GM12878 (cell line): ENCODE results near the gene LYRM4. TPM values are rescaled to one million over a fixed set of nuclear protein-coding genes. Genes with fewer than 3 reads are reported as not detected.

Source experiments
- ATAC-seq: fragments of 200-7000 bp; cut with Tn5 transposase; 3 replicates; pipeline ENCODE4 v1.9.1; 2020; ENCODE audit warnings: mild to moderate bottlenecking, moderate library complexity
- BruUV-seq: library from RNA; stranded (reverse); fragments of 400-500 nt; replicated peaks from 2 replicates; lab custom pipeline; 2021; lab: Mats Ljungman, UMichigan
- CTCF ChIA-PET: fragments of 300-600 bp; sonication (Branson Sonifier 250); formaldehyde crosslinking; extraction: SDS; loops from one replicate; lab custom pipeline; 2021; ENCODE audit warnings: inconsistent platforms; lab: Yijun Ruan, JAX
- POLR2A ChIA-PET: fragments of 350-600 bp; formaldehyde crosslinking; extraction: SDS; loops from one replicate; lab custom pipeline; 2021; ENCODE audit warnings: inconsistent platforms; lab: Charles Lee
- RAD21 ChIA-PET: fragments of 300-600 bp; sonication (Branson Sonifier 250); formaldehyde crosslinking; loops from one replicate; lab custom pipeline; 2023; ENCODE audit warnings: antibody characterized with exemption; ENCODE audit not compliant: unreplicated experiment; lab: Charles Lee
- SMC1A ChIA-PET: fragments of 300-600 bp; sonication (Branson Sonifier 250); formaldehyde crosslinking; loops from one replicate; lab custom pipeline; 2023; ENCODE audit not compliant: unreplicated experiment, uncharacterized antibody; lab: Charles Lee
- DNase-seq: peaks from one replicate; pipeline ENCODE4 v3.0.0-alpha.2; 2011; ENCODE audit warnings: low read depth, low spot score
- FAIRE-seq: peaks from 3 replicates; lab custom pipeline; 2011; peaks lifted over from hg19 to GRCh38; lab: Jason Lieb, UNC
- H2AFZ ChIP-seq: 2 replicates; pipeline ENCODE4 v1.6.0; 2011; ENCODE audit warnings: low read depth, low read length, control low read depth; ENCODE audit not compliant: control insufficient read depth
- H3K27ac ChIP-seq: 2 replicates; pipeline ENCODE4 v1.5.1; 2011; ENCODE audit warnings: control low read depth; ENCODE audit not compliant: control insufficient read depth, insufficient read depth
- H3K27me3 ChIP-seq, 2 experiments: replicated peaks in 1 of 2; 2 replicates each; pipeline versions ENCODE4 v1.6.0 to v1.6.1; 2011; ENCODE audit warnings: low read length in 1 of 2; ENCODE audit not compliant: control insufficient read depth in 2 of 2, insufficient read depth in 2 of 2
- H3K36me3 ChIP-seq, 2 experiments: 2 replicates each; pipeline ENCODE4 v1.5.1; 2011; ENCODE audit warnings: low read length in 1 of 2; ENCODE audit not compliant: control insufficient read depth in 2 of 2, insufficient read depth in 2 of 2
- H3K4me1 ChIP-seq: 2 replicates; pipeline ENCODE4 v1.6.1; 2011; ENCODE audit warnings: mild to moderate bottlenecking, low read length, moderate library complexity, mixed read lengths; ENCODE audit not compliant: control insufficient read depth, insufficient read depth
- H3K4me2 ChIP-seq: 2 replicates; pipeline ENCODE4 v1.6.0; 2011; ENCODE audit warnings: control low read depth; ENCODE audit not compliant: control insufficient read depth, insufficient read depth
- H3K4me3 ChIP-seq: fragments of 200-600 bp; sonication (generic); 2 replicates; pipeline ENCODE4 v1.5.1; 2016
- H3K79me2 ChIP-seq: 2 replicates; pipeline ENCODE4 v1.6.0; 2011; ENCODE audit warnings: low read length; ENCODE audit not compliant: control insufficient read depth, insufficient read depth
- H3K9ac ChIP-seq: 2 replicates; pipeline ENCODE4 v1.8.0; 2011; ENCODE audit warnings: low read length, control low read depth, mixed read lengths; ENCODE audit not compliant: control insufficient read depth, insufficient read depth
- H3K9me3 ChIP-seq: replicated peaks from 3 replicates; pipeline ENCODE4 v1.5.1; 2011; ENCODE audit warnings: mild to moderate bottlenecking, low read length; ENCODE audit not compliant: control insufficient read depth, insufficient read depth
- H4K20me1 ChIP-seq: 2 replicates; pipeline ENCODE4 v1.6.0; 2011; ENCODE audit not compliant: control insufficient read depth, insufficient read depth
- PKNOX1 ChIP-seq: fragments of 450-650 bp; IDR thresholded peaks from 2 replicates; pipeline ENCODE4 v1.6.1; 2016; ENCODE audit warnings: mild to moderate bottlenecking
- PRDM15 ChIP-seq: fragments of 450-650 bp; formaldehyde crosslinking; IDR thresholded peaks from 2 replicates; pipeline ENCODE4 v1.4.0; 2020; ENCODE audit warnings: mild to moderate bottlenecking, moderate library complexity
- in situ Hi-C: fragments of 300-500 bp; cut with MboI; formaldehyde crosslinking; loops from 9 replicates; pipeline ENCODE4 v1.14.3; 2018; ENCODE audit warnings: mixed read lengths
- intact Hi-C: fragments of 100-400 bp; cut with micrococcal nuclease; formaldehyde crosslinking; loops from one replicate; pipeline ENCODE4 v1.14.2; 2022; ENCODE audit not compliant: unreplicated experiment
- polyA plus RNA-seq, 11 experiments: library from polyadenylated mRNA; depleted of rRNA in 4 of 11; unstranded in 6 of 11; stranded (reverse) in 5 of 11; fragments of >200 nt; fragmentation: Nextera tagmentation in 4 of 11; fragmentation: Illumina TruSeq in 1 of 11; extraction: Ambion mirVana in 4 of 11; extraction: Trizol in 1 of 11; gene quantifications; 1 replicate in 1 of 11; 2 replicates in 10 of 11; pipeline versions ENCODE4 v1.2.1 to v1.2.3, GENCODE V29; 2011 to 2016; ENCODE audit warnings: inconsistent platforms in 2 of 11, missing spikeins in 2 of 11, low read depth in 1 of 11
- total RNA-seq, 4 experiments: library from RNA; depleted of rRNA in 3 of 4; stranded (reverse); fragments of >200 nt in 3 of 4; fragmentation: Illumina TruSeq in 1 of 4; extraction: Trizol in 1 of 4; gene quantifications; 2 replicates each; pipeline versions ENCODE4 v1.2.1 to v1.2.3, GENCODE V29; 2013 to 2021

LYRM4 gene
- total and polyA plus RNA-seq, 10 of the 15 experiments (the other 5 are each of a cell fraction or from before 2014, with no cell fraction given): 32.7 to 66.8 (median 44.0) TPM

GRCh38 chr6:5164092-5164491 lies 96.7 kb downstream of the LYRM4 start:
- TF ChIP-seq PRDM15 (CRISPR knock-in tag) (no peak), PKNOX1 (0 out of 2 replicates have a peak, but pooled peaks have one; percentile 29)
- TF ChIP-seq, all 136 proteins: peak for 1
- Histone ChIP-seq H3K27ac (no peak overlapping the region), H3K36me3 (no peaks in the 10 kb centered on the region; a peak in 1 of 4 replicates), H3K9ac (no peak overlapping the region), H3K9me3 (no peaks in the 10 kb centered on the region), H3K79me2 (no peaks in the 10 kb centered on the region), H4K20me1 (no peaks in the 10 kb centered on the region), H3K4me2 (no peak overlapping the region), H2AFZ (no peak overlapping the region), H3K27me3 (no peaks in the 10 kb centered on the region), H3K4me1 (no peaks in the 10 kb centered on the region), H3K4me3 (no peak overlapping the region)
- ChIA-PET POLR2A (interaction anchor here (0.5 to 1.5 kb wide), 4 partner anchors 10 to 241 kb away, joined by 3 to 13 read pairs (median 5); no protein-coding TSS in a partner anchor), SMC1A (interaction anchor here (0.7 to 1.7 kb wide), 5 partner anchors 10 to 155 kb away, joined by 3 to 13 read pairs (median 4); no protein-coding TSS in a partner anchor), RAD21 (interaction anchor here (1.0 to 1.5 kb wide), 3 partner anchors 11 to 29 kb away, joined by 3 read pairs; no protein-coding TSS in a partner anchor), CTCF (interaction anchor here (1.0 to 3.9 kb wide), 4 partner anchors 10 to 20 kb away, joined by 3 to 21 read pairs (median 6); no protein-coding TSS in a partner anchor)
- BruUV-seq: no TSS peak
- in situ Hi-C loops (no loop called here), intact Hi-C loops (no loop called here)
- FAIRE-seq: no peak
- no peak for DNase-seq
- peak; percentile 78 for ATAC-seq
